Measurements from ENCODE around the gene ZNHIT2.

- no peak for TF ChIP-seq CTCF (IDR thresholded peaks at IDR 0.05)
- no peak for TF ChIP-seq POLR2A (IDR thresholded peaks at IDR 0.05)
Measured at GRCh38 chr11:65126624-65127274, 9.2 kb upstream of the ZNHIT2 start.
